PC-3 (cell line): ENCODE results near the gene SNED1. TPM values are rescaled to one million over a fixed set of nuclear protein-coding genes. Genes with fewer than 3 reads are reported as not detected.

Experiments used
- ATAC-seq: fragments of 200-7000 bp; cut with Tn5 transposase; 2 replicates; pipeline ENCODE4 v1.9.1; 2020; ENCODE audit warnings: mild to moderate bottlenecking, moderate library complexity
- BruUV-seq: library from RNA; stranded (reverse); fragments of 400-500 nt; replicated peaks from 2 replicates; lab custom pipeline; 2021; lab: Mats Ljungman, UMichigan
- CTCF ChIA-PET: fragments of 300-600 bp; sonication (Branson Sonifier 250); formaldehyde crosslinking; loops from one replicate; lab custom pipeline; 2022; ENCODE audit warnings: antibody characterized with exemption; lab: Charles Lee
- POLR2A ChIA-PET: fragments of 300-600 bp; sonication (Branson Sonifier 250); formaldehyde crosslinking; loops from one replicate; lab custom pipeline; 2022; ENCODE audit warnings: antibody characterized with exemption; ENCODE audit not compliant: unreplicated experiment; lab: Charles Lee
- DNase-seq: peaks from one replicate; pipeline ENCODE4 v3.0.0-alpha.2; 2015
- H2AFZ ChIP-seq: fragments of 300-600 bp; sonication (generic); 2 replicates; pipeline ENCODE4 v1.6.0; 2016; ENCODE audit warnings: antibody characterized with exemption, low read length
- H3F3A ChIP-seq: fragments of 300-600 bp; sonication (generic); one replicate; pipeline ENCODE4 v1.6.0; 2017; ENCODE audit warnings: antibody characterized with exemption, low read length, control low read depth, mild to moderate bottlenecking; ENCODE audit not compliant: unreplicated experiment
- H3K27ac ChIP-seq: fragments of 300-600 bp; sonication (generic); 2 replicates; pipeline ENCODE4 v1.5.1; 2016; ENCODE audit warnings: mild to moderate bottlenecking, low read length
- H3K27me3 ChIP-seq: fragments of 300-600 bp; sonication (generic); 2 replicates; pipeline ENCODE4 v1.6.1; 2016; ENCODE audit warnings: low read length, mixed read lengths
- H3K36me3 ChIP-seq: fragments of 300-600 bp; sonication (generic); 2 replicates; pipeline ENCODE4 v1.6.1; 2016; ENCODE audit warnings: low read depth, mixed run types, low read length, mixed read lengths
- H3K4me1 ChIP-seq: fragments of 300-600 bp; sonication (generic); 2 replicates; pipeline ENCODE4 v1.5.1; 2016; ENCODE audit warnings: low read length; ENCODE audit not compliant: insufficient read depth
- H3K4me2 ChIP-seq: fragments of 300-600 bp; sonication (generic); 2 replicates; pipeline ENCODE4 v1.6.0; 2016; ENCODE audit warnings: low read length
- H3K4me3 ChIP-seq: fragments of 300-600 bp; sonication (generic); 2 replicates; pipeline ENCODE4 v1.5.1; 2016; ENCODE audit warnings: mild to moderate bottlenecking, low read length, mixed read lengths
- H3K79me2 ChIP-seq: fragments of 300-600 bp; sonication (generic); 2 replicates; pipeline ENCODE4 v1.6.1; 2017; ENCODE audit warnings: low read length, mixed read lengths
- H3K9ac ChIP-seq: fragments of 300-600 bp; sonication (generic); 2 replicates; pipeline ENCODE4 v1.6.0; 2016; ENCODE audit warnings: mild to moderate bottlenecking, low read length
- H3K9me2 ChIP-seq: fragments of 300-600 bp; sonication (generic); replicated peaks from 2 replicates; pipeline ENCODE4 v1.6.1; 2016; ENCODE audit warnings: mixed run types, low read length, mixed read lengths
- H3K9me3 ChIP-seq: fragments of 300-600 bp; sonication (generic); 2 replicates; pipeline ENCODE4 v1.6.1; 2016; ENCODE audit warnings: low read length, mixed read lengths
- H4K20me1 ChIP-seq: fragments of 300-600 bp; sonication (generic); 2 replicates; pipeline ENCODE4 v1.6.1; 2016; ENCODE audit warnings: low read length, mixed read lengths
- EZH2 ChIP-seq: fragments of 300-600 bp; sonication (generic); IDR thresholded peaks from one replicate; pipeline ENCODE4 v1.6.1; 2017; ENCODE audit warnings: antibody characterized with exemption, mild to moderate bottlenecking, low read length; ENCODE audit not compliant: unreplicated experiment
- EZH2phosphoT487 ChIP-seq: fragments of 300-600 bp; sonication (generic); IDR thresholded peaks from 2 replicates; pipeline ENCODE4 v1.6.1; 2018; ENCODE audit warnings: mild to moderate bottlenecking, antibody characterized with exemption, low read length, borderline replicate concordance
- intact Hi-C: fragments of 100-400 bp; cut with micrococcal nuclease; formaldehyde crosslinking; loops from 2 replicates; pipeline ENCODE4 v1.9.0; 2023
- total RNA-seq: library from RNA; depleted of rRNA; stranded (reverse); fragments of >200 nt; gene quantifications from 2 replicates; pipeline ENCODE4 v1.2.3, GENCODE V29; 2014
- TF ChIP-seq, protein P1 (sequence below): fragments of 300-600 bp; sonication (generic); conservative IDR thresholded peaks from 2 replicates; pipeline ENCODE4 v1.5.1; 2017; ENCODE audit warnings: antibody characterized with exemption, low read depth, mild to moderate bottlenecking, low read length

Gene SNED1
- total RNA-seq, 1 experiment from 2014 or later: 0.66 TPM

GRCh38 chr2:241112592-241112991 lies 114.2 kb downstream of the SNED1 start:
- intact Hi-C loops: no loop called here
- no peak overlapping the region for H2AFZ ChIP-seq
- H3K9me3 ChIP-seq: no peaks in the 10 kb centered on the region
- no peaks in the 10 kb centered on the region for H3K36me3 ChIP-seq
- no peaks in the 10 kb centered on the region for H3K9me2 ChIP-seq
- CTCF ChIA-PET: no interaction called here
- H4K20me1 ChIP-seq: no peaks in the 10 kb centered on the region
- H3K27ac ChIP-seq: no peak overlapping the region
- no peaks in the 10 kb centered on the region for H3K4me1 ChIP-seq
- no peak for ATAC-seq
- TF ChIP-seq EZH2: no peak
- H3K9ac ChIP-seq: no peak overlapping the region
- no TSS peak for BruUV-seq
- POLR2A ChIA-PET: no interaction called here
- no peaks in the 10 kb centered on the region for H3K79me2 ChIP-seq
- no peak for DNase-seq
- no peak overlapping the region for H3K4me3 ChIP-seq
- no peaks in the 10 kb centered on the region for H3K27me3 ChIP-seq
- no peak overlapping the region for H3K4me2 ChIP-seq
- H3F3A ChIP-seq: no peaks in the 10 kb centered on the region

DNA sequence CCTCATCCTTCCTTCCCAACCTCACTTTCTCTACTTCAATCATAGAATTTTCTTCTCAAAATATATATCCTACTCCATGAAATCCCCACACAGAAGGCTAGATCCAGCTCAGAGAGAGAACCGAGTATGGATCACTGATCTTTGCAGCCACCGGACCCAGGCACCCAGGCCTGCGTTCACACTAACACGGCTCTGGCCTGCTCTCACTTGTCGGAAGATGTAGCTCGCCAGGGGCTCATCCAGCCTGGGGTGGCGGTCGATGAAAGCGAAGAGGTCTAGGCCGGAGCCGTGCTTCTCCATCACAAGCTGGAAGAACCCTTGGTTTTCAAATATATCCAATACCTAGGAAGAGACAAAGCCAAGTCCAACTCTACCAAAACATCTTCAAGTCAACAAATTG lies 116.4 kb downstream of the SNED1 start:
- no peaks in the 10 kb centered on the region for H3F3A ChIP-seq
- ChIA-PET CTCF (no interaction called here), POLR2A (no interaction called here)
- no peaks in the 10 kb centered on the region for H3K4me1 ChIP-seq
- H3K4me3 ChIP-seq: no peak overlapping the region
- no peaks in the 10 kb centered on the region for H3K9me3 ChIP-seq
- BruUV-seq: no TSS peak
- H3K27ac ChIP-seq: no peak overlapping the region
- no peak overlapping the region for H2AFZ ChIP-seq
- H3K4me2 ChIP-seq: no peak overlapping the region
- H3K79me2 ChIP-seq: no peaks in the 10 kb centered on the region
- TF ChIP-seq EZH2phosphoT487 (no peak), EZH2 (no peak)
- H3K36me3 ChIP-seq: no peaks in the 10 kb centered on the region
- no peak for ATAC-seq
- intact Hi-C loops: no loop called here
- no peak overlapping the region for H3K9ac ChIP-seq
- DNase-seq: no peak
- H4K20me1 ChIP-seq: no peaks in the 10 kb centered on the region
- H3K9me2 ChIP-seq: no peaks in the 10 kb centered on the region
- no peaks in the 10 kb centered on the region for H3K27me3 ChIP-seq

GRCh38 chr2:241115361-241115760 lies 116.9 kb downstream of the SNED1 start:
- no TSS peak for BruUV-seq
- no peaks in the 10 kb centered on the region for H3K9me2 ChIP-seq
- no peak overlapping the region for H3K9ac ChIP-seq
- H3K4me2 ChIP-seq: no peak overlapping the region
- DNase-seq: no peak
- CTCF ChIA-PET: no interaction called here
- TF ChIP-seq, protein P1, sequence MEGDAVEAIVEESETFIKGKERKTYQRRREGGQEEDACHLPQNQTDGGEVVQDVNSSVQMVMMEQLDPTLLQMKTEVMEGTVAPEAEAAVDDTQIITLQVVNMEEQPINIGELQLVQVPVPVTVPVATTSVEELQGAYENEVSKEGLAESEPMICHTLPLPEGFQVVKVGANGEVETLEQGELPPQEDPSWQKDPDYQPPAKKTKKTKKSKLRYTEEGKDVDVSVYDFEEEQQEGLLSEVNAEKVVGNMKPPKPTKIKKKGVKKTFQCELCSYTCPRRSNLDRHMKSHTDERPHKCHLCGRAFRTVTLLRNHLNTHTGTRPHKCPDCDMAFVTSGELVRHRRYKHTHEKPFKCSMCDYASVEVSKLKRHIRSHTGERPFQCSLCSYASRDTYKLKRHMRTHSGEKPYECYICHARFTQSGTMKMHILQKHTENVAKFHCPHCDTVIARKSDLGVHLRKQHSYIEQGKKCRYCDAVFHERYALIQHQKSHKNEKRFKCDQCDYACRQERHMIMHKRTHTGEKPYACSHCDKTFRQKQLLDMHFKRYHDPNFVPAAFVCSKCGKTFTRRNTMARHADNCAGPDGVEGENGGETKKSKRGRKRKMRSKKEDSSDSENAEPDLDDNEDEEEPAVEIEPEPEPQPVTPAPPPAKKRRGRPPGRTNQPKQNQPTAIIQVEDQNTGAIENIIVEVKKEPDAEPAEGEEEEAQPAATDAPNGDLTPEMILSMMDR: no peak
- TF ChIP-seq EZH2 (no peak), EZH2phosphoT487 (no peak)
- H3F3A ChIP-seq: no peaks in the 10 kb centered on the region
- H2AFZ ChIP-seq: no peak overlapping the region
- POLR2A ChIA-PET: no interaction called here
- H3K4me1 ChIP-seq: no peaks in the 10 kb centered on the region
- no peaks in the 10 kb centered on the region for H4K20me1 ChIP-seq
- no peaks in the 10 kb centered on the region for H3K79me2 ChIP-seq
- ATAC-seq: no peak
- intact Hi-C loops: no loop called here
- no peaks in the 10 kb centered on the region for H3K36me3 ChIP-seq
- H3K27me3 ChIP-seq: no peaks in the 10 kb centered on the region
- H3K27ac ChIP-seq: no peak overlapping the region
- no peaks in the 10 kb centered on the region for H3K9me3 ChIP-seq
- no peak overlapping the region for H3K4me3 ChIP-seq
